ENCODE measurements around the gene SMIM36. TPM values are rescaled to one million over a fixed set of nuclear protein-coding genes. Genes with fewer than 3 reads are reported as not detected.

The SMIM36 gene
- total RNA-seq, 1 experiment from 2014 or later, result not detected

DNA sequence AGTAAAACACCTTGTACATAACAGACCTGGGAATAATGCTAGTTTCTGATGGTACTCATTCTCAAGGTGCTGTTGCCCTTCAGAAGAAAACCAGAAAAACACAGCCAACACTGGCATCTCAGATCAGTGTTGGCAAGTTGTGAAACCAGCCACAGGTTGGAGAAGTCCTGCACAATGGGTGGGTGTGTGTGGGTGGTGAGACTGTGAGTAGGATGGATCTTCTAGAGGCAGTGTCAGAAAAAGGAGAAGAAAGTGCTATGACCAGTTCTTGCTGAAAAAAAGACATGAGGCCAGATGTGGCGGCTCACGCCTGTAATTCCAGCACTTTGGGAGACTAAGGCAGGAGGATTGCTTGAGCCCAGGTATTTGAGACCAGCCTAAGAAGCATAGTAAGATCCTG lies 35.2 kb upstream of the SMIM36 start:
- no peaks in the 10 kb centered on the region for H3K36me3 Mint-ChIP-seq (ENCODE audit: insufficient read depth, unreplicated experiment)
- TF ChIP-seq, protein P1, sequence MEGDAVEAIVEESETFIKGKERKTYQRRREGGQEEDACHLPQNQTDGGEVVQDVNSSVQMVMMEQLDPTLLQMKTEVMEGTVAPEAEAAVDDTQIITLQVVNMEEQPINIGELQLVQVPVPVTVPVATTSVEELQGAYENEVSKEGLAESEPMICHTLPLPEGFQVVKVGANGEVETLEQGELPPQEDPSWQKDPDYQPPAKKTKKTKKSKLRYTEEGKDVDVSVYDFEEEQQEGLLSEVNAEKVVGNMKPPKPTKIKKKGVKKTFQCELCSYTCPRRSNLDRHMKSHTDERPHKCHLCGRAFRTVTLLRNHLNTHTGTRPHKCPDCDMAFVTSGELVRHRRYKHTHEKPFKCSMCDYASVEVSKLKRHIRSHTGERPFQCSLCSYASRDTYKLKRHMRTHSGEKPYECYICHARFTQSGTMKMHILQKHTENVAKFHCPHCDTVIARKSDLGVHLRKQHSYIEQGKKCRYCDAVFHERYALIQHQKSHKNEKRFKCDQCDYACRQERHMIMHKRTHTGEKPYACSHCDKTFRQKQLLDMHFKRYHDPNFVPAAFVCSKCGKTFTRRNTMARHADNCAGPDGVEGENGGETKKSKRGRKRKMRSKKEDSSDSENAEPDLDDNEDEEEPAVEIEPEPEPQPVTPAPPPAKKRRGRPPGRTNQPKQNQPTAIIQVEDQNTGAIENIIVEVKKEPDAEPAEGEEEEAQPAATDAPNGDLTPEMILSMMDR (IDR thresholded peaks at IDR 0.05; ENCODE audit: unreplicated experiment), result no peak
- CTCF ChIA-PET, result no interaction called here
- H3K27ac Mint-ChIP-seq (ENCODE audit: unreplicated experiment), result no peak overlapping the region
- BruUV-seq (replicated peaks), result no TSS peak
- intact Hi-C loops (cut with micrococcal nuclease; ENCODE audit: unreplicated experiment), result loop anchor here (5.0 kb wide), 1 partner anchor 41 kb away; no protein-coding TSS in a partner anchor
- no peaks in the 10 kb centered on the region for H3K27me3 Mint-ChIP-seq (ENCODE audit: unreplicated experiment)
- H3K4me3 Mint-ChIP-seq (ENCODE audit: low read depth, unreplicated experiment), result no peak overlapping the region
- H3K4me1 Mint-ChIP-seq (ENCODE audit: low read depth, unreplicated experiment), result peaks cover 9% of the 10 kb centered on the region
- no peak for DNase-seq
- H3K9me3 Mint-ChIP-seq (ENCODE audit: low read depth, unreplicated experiment), result no peaks in the 10 kb centered on the region

DNA sequence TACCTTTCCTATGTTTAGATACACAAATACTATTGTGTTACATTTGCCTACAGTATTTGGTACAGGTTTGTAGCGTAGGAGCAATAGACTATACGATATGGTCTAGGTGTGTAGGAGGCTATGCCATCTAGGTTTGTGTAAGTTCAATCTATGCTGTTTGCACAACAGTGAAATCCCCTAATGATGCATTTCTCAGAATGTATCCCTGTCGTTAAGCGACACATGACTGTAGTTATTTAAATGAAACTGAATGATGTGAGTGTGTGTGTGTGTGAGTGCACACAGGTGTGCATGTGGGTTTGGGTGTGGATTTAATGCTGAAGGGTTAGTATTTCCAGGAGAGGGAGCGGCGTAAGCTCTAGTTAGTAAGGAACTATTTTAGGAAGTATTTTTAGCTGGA lies 34.6 kb upstream of the SMIM36 start:
- H3K36me3 Mint-ChIP-seq (ENCODE audit: insufficient read depth, unreplicated experiment), result no peaks in the 10 kb centered on the region
- CTCF ChIA-PET, result no interaction called here
- no peaks in the 10 kb centered on the region for H3K9me3 Mint-ChIP-seq (ENCODE audit: low read depth, unreplicated experiment)
- no TSS peak for BruUV-seq (replicated peaks)
- no peak overlapping the region for H3K27ac Mint-ChIP-seq (ENCODE audit: unreplicated experiment)
- DNase-seq, result no peak
- TF ChIP-seq, protein P1 (IDR thresholded peaks at IDR 0.05; ENCODE audit: unreplicated experiment), result no peak
- H3K4me3 Mint-ChIP-seq (ENCODE audit: low read depth, unreplicated experiment), result no peak overlapping the region
- H3K4me1 Mint-ChIP-seq (ENCODE audit: low read depth, unreplicated experiment), result peaks cover 9% of the 10 kb centered on the region
- no peaks in the 10 kb centered on the region for H3K27me3 Mint-ChIP-seq (ENCODE audit: unreplicated experiment)
- intact Hi-C loops (cut with micrococcal nuclease; ENCODE audit: unreplicated experiment), result loop anchor here (5.0 kb wide), 1 partner anchor 41 kb away; no protein-coding TSS in a partner anchor

DNA sequence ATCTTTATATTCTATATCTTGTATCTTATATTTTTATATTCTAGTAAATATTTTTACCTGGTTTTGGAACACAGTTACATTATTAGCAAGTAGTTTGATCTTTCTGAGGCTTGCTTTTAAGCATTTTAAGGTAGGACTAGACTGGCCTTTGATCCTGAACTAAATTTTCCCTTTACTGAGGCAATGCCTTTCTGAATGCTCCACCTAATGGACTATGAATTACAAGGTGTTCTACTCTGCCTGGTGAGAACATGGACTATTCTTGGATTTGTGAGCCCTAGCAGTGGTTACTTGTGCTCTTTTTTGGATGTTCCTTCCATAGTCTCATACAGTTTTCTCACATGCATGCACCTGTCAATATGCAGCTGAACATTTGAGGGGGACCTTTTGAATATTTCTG lies 32.5 kb upstream of the SMIM36 start:
- no peak overlapping the region for H3K4me3 Mint-ChIP-seq (ENCODE audit: low read depth, unreplicated experiment)
- no TSS peak for BruUV-seq (replicated peaks)
- no peaks in the 10 kb centered on the region for H3K4me1 Mint-ChIP-seq (ENCODE audit: low read depth, unreplicated experiment)
- CTCF ChIA-PET, result no interaction called here
- DNase-seq, result no peak
- TF ChIP-seq, protein P1 (IDR thresholded peaks at IDR 0.05; ENCODE audit: unreplicated experiment), result no peak
- H3K27ac Mint-ChIP-seq (ENCODE audit: unreplicated experiment), result no peak overlapping the region
- H3K27me3 Mint-ChIP-seq (ENCODE audit: unreplicated experiment), result no peaks in the 10 kb centered on the region
- no peaks in the 10 kb centered on the region for H3K36me3 Mint-ChIP-seq (ENCODE audit: insufficient read depth, unreplicated experiment)
- no peaks in the 10 kb centered on the region for H3K9me3 Mint-ChIP-seq (ENCODE audit: low read depth, unreplicated experiment)
- intact Hi-C loops (cut with micrococcal nuclease; ENCODE audit: unreplicated experiment), result no loop called here

DNA sequence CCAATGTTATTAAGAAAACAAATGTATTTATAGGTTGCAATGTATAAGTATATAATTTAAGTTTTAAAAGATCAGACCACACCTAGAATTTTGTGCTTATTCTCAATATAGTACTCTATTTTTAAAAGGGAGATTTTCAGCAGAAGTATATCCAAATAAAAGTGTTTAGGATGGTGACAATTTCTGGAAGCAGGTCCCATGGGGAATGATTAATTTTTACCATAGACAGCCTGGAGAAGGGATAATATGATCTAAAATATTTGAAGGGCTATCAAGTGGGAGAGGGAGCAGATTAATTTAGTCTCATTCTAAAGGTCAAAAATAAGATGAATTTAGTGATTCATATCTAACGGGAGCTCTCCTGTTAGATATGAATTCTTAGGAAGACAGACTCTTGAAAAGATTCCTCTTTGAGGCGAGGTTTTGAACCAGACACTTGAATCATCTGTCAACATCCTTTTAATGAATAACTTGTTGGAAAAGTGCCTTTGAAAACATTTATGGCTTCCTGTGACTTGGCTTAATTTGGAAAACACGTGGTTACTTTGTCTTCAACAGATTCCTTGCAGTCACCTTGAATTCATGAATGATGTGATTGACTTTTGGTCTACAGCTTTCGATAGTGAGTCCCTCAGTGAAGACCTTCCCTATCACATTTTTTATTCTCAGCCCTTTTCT lies 29.3 kb upstream of the SMIM36 start:
- CTCF ChIA-PET, result no interaction called here
- DNase-seq, result no peak
- intact Hi-C loops (cut with micrococcal nuclease; ENCODE audit: unreplicated experiment), result no loop called here
- BruUV-seq (replicated peaks), result no TSS peak
- no peak overlapping the region for H3K27ac Mint-ChIP-seq (ENCODE audit: unreplicated experiment)
- H3K27me3 Mint-ChIP-seq (ENCODE audit: unreplicated experiment), result no peaks in the 10 kb centered on the region
- H3K4me3 Mint-ChIP-seq (ENCODE audit: low read depth, unreplicated experiment), result no peak overlapping the region
- no peaks in the 10 kb centered on the region for H3K4me1 Mint-ChIP-seq (ENCODE audit: low read depth, unreplicated experiment)
- TF ChIP-seq, protein P1 (IDR thresholded peaks at IDR 0.05; ENCODE audit: unreplicated experiment), result no peak
- no peaks in the 10 kb centered on the region for H3K36me3 Mint-ChIP-seq (ENCODE audit: insufficient read depth, unreplicated experiment)
- no peaks in the 10 kb centered on the region for H3K9me3 Mint-ChIP-seq (ENCODE audit: low read depth, unreplicated experiment)
